ENCODE data around the gene TOMM40. TPM values are rescaled to one million over a fixed set of nuclear protein-coding genes. Genes with fewer than 3 reads are reported as not detected.

Gene TOMM40
- total and polyA plus RNA-seq, 2 of the 13 experiments (the other 11 are each of a cell fraction or from before 2014, with no cell fraction given) = 72.0 to 110 TPM

DNA sequence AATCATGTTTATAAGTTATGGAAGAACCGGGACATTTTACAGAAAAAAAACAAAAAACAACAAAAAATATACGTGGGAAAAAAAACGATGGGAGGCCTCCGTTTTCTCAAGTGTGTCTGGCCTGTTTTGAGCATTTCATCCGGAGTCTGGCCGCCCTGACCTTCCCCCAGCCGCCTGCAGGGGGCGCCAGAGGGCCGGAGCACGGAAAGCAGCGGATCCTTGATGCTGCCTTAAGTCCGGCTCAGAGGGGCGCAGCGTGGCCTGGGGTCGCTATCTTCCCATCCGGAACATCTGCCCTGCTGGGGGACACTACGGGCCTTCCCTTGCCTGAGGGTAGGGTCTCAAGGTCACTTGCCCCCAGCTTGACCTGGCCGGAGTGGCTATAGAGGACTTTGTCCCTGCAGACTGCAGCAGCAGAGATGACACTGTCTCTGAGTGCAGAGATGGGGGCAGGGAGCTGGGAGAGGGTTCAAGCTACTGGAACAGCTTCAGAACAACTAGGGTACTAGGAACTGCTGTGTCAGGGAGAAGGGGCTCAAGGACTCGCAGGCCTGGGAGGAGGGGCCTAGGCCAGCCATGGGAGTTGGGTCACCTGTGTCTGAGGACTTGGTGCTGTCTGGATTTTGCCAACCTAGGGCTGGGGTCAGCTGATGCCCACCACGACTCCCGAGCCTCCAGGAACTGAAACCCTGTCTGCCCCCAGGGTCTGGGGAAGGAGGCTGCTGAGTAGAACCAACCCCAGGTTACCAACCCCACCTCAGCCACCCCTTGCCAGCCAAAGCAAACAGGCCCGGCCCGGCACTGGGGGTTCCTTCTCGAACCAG is 12.8 kb downstream of the TOMM40 start (continued):
- TF ChIP-seq, protein P1, sequence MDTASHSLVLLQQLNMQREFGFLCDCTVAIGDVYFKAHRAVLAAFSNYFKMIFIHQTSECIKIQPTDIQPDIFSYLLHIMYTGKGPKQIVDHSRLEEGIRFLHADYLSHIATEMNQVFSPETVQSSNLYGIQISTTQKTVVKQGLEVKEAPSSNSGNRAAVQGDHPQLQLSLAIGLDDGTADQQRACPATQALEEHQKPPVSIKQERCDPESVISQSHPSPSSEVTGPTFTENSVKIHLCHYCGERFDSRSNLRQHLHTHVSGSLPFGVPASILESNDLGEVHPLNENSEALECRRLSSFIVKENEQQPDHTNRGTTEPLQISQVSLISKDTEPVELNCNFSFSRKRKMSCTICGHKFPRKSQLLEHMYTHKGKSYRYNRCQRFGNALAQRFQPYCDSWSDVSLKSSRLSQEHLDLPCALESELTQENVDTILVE (CRISPR knock-in tag; IDR thresholded peaks at IDR 0.05) = no peak
- TF ChIP-seq EEA1 (CRISPR knock-in tag; IDR thresholded peaks at IDR 0.05; ENCODE audit: borderline replicate concordance) (0 out of 2 replicates have a peak, but pooled peaks have one; percentile 37), ISX (CRISPR knock-in tag; conservative IDR thresholded peaks at IDR 0.05) (no peak), SMARCC2 (IDR thresholded peaks at IDR 0.05) (no peak), REXO4 (CRISPR knock-in tag; IDR thresholded peaks at IDR 0.05; ENCODE audit: borderline replicate concordance) (no peak), MED1 (CRISPR knock-in tag; IDR thresholded peaks at IDR 0.05) (peak; percentile 89), MTA3 (CRISPR knock-in tag; IDR thresholded peaks at IDR 0.05) (no peak), ZNF446 (CRISPR knock-in tag; IDR thresholded peaks at IDR 0.05) (no peak), FOSL1 (CRISPR knock-in tag; IDR thresholded peaks at IDR 0.05; ENCODE audit: borderline replicate concordance) (no peak), HNF4A (CRISPR knock-in tag; IDR thresholded peaks at IDR 0.05) (peak; percentile 99), FIP1L1 (IDR thresholded peaks at IDR 0.05; ENCODE audit: borderline replicate concordance, insufficient read depth, low read depth, low read length) (no peak)
- TF ChIP-seq, protein P2, sequence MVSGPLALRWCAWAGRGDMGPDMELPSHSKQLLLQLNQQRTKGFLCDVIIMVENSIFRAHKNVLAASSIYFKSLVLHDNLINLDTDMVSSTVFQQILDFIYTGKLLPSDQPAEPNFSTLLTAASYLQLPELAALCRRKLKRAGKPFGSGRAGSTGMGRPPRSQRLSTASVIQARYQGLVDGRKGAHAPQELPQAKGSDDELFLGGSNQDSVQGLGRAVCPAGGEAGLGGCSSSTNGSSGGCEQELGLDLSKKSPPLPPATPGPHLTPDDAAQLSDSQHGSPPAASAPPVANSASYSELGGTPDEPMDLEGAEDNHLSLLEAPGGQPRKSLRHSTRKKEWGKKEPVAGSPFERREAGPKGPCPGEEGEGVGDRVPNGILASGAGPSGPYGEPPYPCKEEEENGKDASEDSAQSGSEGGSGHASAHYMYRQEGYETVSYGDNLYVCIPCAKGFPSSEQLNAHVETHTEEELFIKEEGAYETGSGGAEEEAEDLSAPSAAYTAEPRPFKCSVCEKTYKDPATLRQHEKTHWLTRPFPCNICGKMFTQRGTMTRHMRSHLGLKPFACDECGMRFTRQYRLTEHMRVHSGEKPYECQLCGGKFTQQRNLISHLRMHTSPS (CRISPR knock-in tag; IDR thresholded peaks at IDR 0.05; ENCODE audit: low read depth) = peak; percentile 73; the same call in 1 of the 2 replicates
- TF ChIP-seq, protein P3, sequence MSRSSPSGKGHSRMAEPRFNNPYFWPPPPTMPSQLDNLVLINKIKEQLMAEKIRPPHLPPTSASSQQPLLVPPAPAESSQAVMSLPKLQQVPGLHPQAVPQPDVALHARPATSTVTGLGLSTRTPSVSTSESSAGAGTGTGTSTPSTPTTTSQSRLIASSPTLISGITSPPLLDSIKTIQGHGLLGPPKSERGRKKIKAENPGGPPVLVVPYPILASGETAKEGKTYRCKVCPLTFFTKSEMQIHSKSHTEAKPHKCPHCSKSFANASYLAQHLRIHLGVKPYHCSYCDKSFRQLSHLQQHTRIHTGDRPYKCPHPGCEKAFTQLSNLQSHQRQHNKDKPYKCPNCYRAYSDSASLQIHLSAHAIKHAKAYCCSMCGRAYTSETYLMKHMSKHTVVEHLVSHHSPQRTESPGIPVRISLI (CRISPR knock-in tag; IDR thresholded peaks at IDR 0.05; ENCODE audit: borderline replicate concordance) = peak; percentile 71; the same call in 1 of the 2 replicates
- TF ChIP-seq, protein P4, sequence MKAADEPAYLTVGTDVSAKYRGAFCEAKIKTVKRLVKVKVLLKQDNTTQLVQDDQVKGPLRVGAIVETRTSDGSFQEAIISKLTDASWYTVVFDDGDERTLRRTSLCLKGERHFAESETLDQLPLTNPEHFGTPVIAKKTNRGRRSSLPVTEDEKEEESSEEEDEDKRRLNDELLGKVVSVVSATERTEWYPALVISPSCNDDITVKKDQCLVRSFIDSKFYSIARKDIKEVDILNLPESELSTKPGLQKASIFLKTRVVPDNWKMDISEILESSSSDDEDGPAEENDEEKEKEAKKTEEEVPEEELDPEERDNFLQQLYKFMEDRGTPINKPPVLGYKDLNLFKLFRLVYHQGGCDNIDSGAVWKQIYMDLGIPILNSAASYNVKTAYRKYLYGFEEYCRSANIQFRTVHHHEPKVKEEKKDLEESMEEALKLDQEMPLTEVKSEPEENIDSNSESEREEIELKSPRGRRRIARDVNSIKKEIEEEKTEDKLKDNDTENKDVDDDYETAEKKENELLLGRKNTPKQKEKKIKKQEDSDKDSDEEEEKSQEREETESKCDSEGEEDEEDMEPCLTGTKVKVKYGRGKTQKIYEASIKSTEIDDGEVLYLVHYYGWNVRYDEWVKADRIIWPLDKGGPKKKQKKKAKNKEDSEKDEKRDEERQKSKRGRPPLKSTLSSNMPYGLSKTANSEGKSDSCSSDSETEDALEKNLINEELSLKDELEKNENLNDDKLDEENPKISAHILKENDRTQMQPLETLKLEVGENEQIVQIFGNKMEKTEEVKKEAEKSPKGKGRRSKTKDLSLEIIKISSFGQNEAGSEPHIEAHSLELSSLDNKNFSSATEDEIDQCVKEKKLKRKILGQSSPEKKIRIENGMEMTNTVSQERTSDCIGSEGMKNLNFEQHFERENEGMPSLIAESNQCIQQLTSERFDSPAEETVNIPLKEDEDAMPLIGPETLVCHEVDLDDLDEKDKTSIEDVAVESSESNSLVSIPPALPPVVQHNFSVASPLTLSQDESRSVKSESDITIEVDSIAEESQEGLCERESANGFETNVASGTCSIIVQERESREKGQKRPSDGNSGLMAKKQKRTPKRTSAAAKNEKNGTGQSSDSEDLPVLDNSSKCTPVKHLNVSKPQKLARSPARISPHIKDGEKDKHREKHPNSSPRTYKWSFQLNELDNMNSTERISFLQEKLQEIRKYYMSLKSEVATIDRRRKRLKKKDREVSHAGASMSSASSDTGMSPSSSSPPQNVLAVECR (CRISPR knock-in tag; IDR thresholded peaks at IDR 0.05; ENCODE audit: borderline replicate concordance) = peak; percentile 82; the same call in 1 of the 2 replicates
- TF ChIP-seq, protein P5, sequence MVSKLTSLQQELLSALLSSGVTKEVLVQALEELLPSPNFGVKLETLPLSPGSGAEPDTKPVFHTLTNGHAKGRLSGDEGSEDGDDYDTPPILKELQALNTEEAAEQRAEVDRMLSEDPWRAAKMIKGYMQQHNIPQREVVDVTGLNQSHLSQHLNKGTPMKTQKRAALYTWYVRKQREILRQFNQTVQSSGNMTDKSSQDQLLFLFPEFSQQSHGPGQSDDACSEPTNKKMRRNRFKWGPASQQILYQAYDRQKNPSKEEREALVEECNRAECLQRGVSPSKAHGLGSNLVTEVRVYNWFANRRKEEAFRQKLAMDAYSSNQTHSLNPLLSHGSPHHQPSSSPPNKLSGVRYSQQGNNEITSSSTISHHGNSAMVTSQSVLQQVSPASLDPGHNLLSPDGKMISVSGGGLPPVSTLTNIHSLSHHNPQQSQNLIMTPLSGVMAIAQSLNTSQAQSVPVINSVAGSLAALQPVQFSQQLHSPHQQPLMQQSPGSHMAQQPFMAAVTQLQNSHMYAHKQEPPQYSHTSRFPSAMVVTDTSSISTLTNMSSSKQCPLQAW (CRISPR knock-in tag; IDR thresholded peaks at IDR 0.05) = peak; percentile 94
- TF ChIP-seq, protein P6, sequence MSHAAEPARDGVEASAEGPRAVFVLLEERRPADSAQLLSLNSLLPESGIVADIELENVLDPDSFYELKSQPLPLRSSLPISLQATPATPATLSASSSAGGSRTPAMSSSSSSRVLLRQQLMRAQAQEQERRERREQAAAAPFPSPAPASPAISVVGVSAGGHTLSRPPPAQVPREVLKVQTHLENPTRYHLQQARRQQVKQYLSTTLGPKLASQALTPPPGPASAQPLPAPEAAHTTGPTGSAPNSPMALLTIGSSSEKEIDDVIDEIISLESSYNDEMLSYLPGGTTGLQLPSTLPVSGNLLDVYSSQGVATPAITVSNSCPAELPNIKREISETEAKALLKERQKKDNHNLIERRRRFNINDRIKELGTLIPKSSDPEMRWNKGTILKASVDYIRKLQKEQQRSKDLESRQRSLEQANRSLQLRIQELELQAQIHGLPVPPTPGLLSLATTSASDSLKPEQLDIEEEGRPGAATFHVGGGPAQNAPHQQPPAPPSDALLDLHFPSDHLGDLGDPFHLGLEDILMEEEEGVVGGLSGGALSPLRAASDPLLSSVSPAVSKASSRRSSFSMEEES (CRISPR knock-in tag; IDR thresholded peaks at IDR 0.05) = no peak; the same call in 1 of the 2 replicates

All from HepG2 (cell line).